ENCODE results near the gene PRDM10.
"Not testable (repeated sequence)": the region's sequence is repeated elsewhere in the genome, so short reads cannot be mapped to it uniquely, and the experiment has no call there.

Gene PRDM10

GRCh38 chr11:129976328-129976727 is 26.3 kb downstream of the PRDM10 start:
- no peak for DNase-seq (ENCODE audit: low read depth in 2 of 2)

GRCh38 chr11:129975543-129975942 is 27.1 kb downstream of the PRDM10 start:
- DNase-seq (ENCODE audit: low read depth in 2 of 2), result no peak

GRCh38 chr11:129974672-129975071 is 28.0 kb downstream of the PRDM10 start:
- no peak for DNase-seq (ENCODE audit: low read depth in 2 of 2)

- DNase-seq (ENCODE audit: low read depth in 2 of 2), result no peak
These were observed 28.4 kb downstream of the PRDM10 start for GRCh38 chr11:129974237-129974636.

GRCh38 chr11:129973809-129974208 is 28.8 kb downstream of the PRDM10 start:
- DNase-seq (ENCODE audit: low read depth in 2 of 2), result no peak

GRCh38 chr11:129973068-129973467 is 29.6 kb downstream of the PRDM10 start:
- DNase-seq (ENCODE audit: low read depth in 2 of 2), result no peak

GRCh38 chr11:129972611-129973010 is 30.0 kb downstream of the PRDM10 start:
- no peak for DNase-seq (ENCODE audit: low read depth in 2 of 2)

- not testable (repeated sequence) for DNase-seq (ENCODE audit: low read depth in 2 of 2)
These were observed 30.8 kb downstream of the PRDM10 start for GRCh38 chr11:129971856-129972255.

- no peak for DNase-seq (ENCODE audit: low read depth in 2 of 2)
These were observed 32.7 kb downstream of the PRDM10 start for GRCh38 chr11:129969920-129970319.

GRCh38 chr11:129968591-129969419 is 33.8 kb downstream of the PRDM10 start:
- no peak for DNase-seq (ENCODE audit: low read depth in 2 of 2)

- DNase-seq (ENCODE audit: low read depth in 2 of 2), result no peak
These were observed 34.6 kb downstream of the PRDM10 start for GRCh38 chr11:129967996-129968395.

GRCh38 chr11:129965248-129965647 is 37.4 kb downstream of the PRDM10 start:
- DNase-seq (ENCODE audit: low read depth in 2 of 2), result no peak

GRCh38 chr11:129960216-129961214 is 42.1 kb downstream of the PRDM10 start:
- peak in 1 of 2 donors; percentile 27 for DNase-seq (ENCODE audit: low read depth in 2 of 2)

- no peak for DNase-seq (ENCODE audit: low read depth in 2 of 2)
These were observed 42.9 kb downstream of the PRDM10 start for GRCh38 chr11:129959687-129960086.

GRCh38 chr11:129955282-129955681 is 47.4 kb downstream of the PRDM10 start:
- DNase-seq (ENCODE audit: low read depth in 2 of 2), result no peak

- not testable (repeated sequence) for DNase-seq (ENCODE audit: low read depth in 2 of 2)
These were observed 47.9 kb downstream of the PRDM10 start for GRCh38 chr11:129954703-129955102.

GRCh38 chr11:129951866-129952262 is 50.8 kb downstream of the PRDM10 start:
- no peak for DNase-seq (ENCODE audit: low read depth in 2 of 2)

- no peak for DNase-seq (ENCODE audit: low read depth in 2 of 2)
These were observed 51.3 kb downstream of the PRDM10 start for GRCh38 chr11:129951201-129951865.

GRCh38 chr11:129950101-129951091 is 52.2 kb downstream of the PRDM10 start:
- DNase-seq (ENCODE audit: low read depth in 2 of 2), result no peak

GRCh38 chr11:129948926-129949466 is 53.6 kb downstream of the PRDM10 start:
- no peak for DNase-seq (ENCODE audit: low read depth in 2 of 2)
